ENCODE results near the gene AMZ1. TPM values are rescaled to one million over a fixed set of nuclear protein-coding genes. Genes with fewer than 3 reads are reported as not detected.

AMZ1 gene
- total RNA-seq, 1 donor = 14.2 TPM

- DNase-seq (ENCODE audit: low read depth) = no peak
- H3K4me3 ChIP-seq (ENCODE audit: low read depth, low read length) = no peak overlapping the region
- no peak for TF ChIP-seq CTCF (IDR thresholded peaks at IDR 0.05; ENCODE audit: insufficient read depth, low read depth, low read length)
Measured at GRCh38 chr7:2698581-2699288, 10.7 kb downstream of the AMZ1 start.

GRCh38 chr7:2699289-2699620 is 11.3 kb downstream of the AMZ1 start:
- no peak for DNase-seq (ENCODE audit: low read depth)
- no peak for TF ChIP-seq CTCF (IDR thresholded peaks at IDR 0.05; ENCODE audit: insufficient read depth, low read depth, low read length)

GRCh38 chr7:2700141-2700850 is 12.3 kb downstream of the AMZ1 start:
- DNase-seq (ENCODE audit: low read depth) = no peak
- H3K4me3 ChIP-seq (ENCODE audit: low read depth, low read length) = no peak overlapping the region
- TF ChIP-seq CTCF (IDR thresholded peaks at IDR 0.05; ENCODE audit: insufficient read depth, low read depth, low read length) = no peak

More at GRCh38 chr7:2699289-2699620, 11.3 kb downstream of the AMZ1 start:
- no peak overlapping the region for H3K4me3 ChIP-seq (ENCODE audit: low read depth, low read length)

GRCh38 chr7:2701424-2701823 is 13.4 kb downstream of the AMZ1 start:
- no peak for TF ChIP-seq CTCF (IDR thresholded peaks at IDR 0.05; ENCODE audit: insufficient read depth, low read depth, low read length)
- DNase-seq (ENCODE audit: low read depth) = no peak
- H3K4me3 ChIP-seq (ENCODE audit: low read depth, low read length) = no peak overlapping the region

GRCh38 chr7:2701832-2702593 is 14.0 kb downstream of the AMZ1 start:
- DNase-seq (ENCODE audit: low read depth) = peak; percentile 79
- no peak overlapping the region for H3K4me3 ChIP-seq (ENCODE audit: low read depth, low read length)
- no peak for TF ChIP-seq CTCF (IDR thresholded peaks at IDR 0.05; ENCODE audit: insufficient read depth, low read depth, low read length)

- no peak overlapping the region for H3K4me3 ChIP-seq (ENCODE audit: low read depth, low read length)
- DNase-seq (ENCODE audit: low read depth) = no peak
- TF ChIP-seq CTCF (IDR thresholded peaks at IDR 0.05; ENCODE audit: insufficient read depth, low read depth, low read length) = no peak
Measured at GRCh38 chr7:2702594-2702957, 14.6 kb downstream of the AMZ1 start.
